Neural progenitor cell (in vitro differentiated cells): ENCODE data around the gene PAM. TPM values are rescaled to one million over a fixed set of nuclear protein-coding genes. Genes with fewer than 3 reads are reported as not detected.

Experiments used
- DNase-seq: peaks from one replicate; pipeline ENCODE4 v3.0.0-alpha.2; 2016; ENCODE audit warnings: low spot score
- H2AFZ ChIP-seq: fragments of 200-600 bp; sonication (generic); replicated peaks from 2 replicates; pipeline ENCODE4 v1.6.1; 2016; ENCODE audit warnings: antibody characterized with exemption
- H3F3A ChIP-seq: fragments of 200-600 bp; sonication (generic); 2 replicates; pipeline ENCODE4 v1.6.1; 2016; ENCODE audit warnings: antibody characterized with exemption, low read depth
- H3K27ac ChIP-seq: fragments of 200-600 bp; sonication (generic); 2 replicates; pipeline ENCODE4 v1.5.1; 2016; ENCODE audit warnings: mild to moderate bottlenecking
- H3K27me3 ChIP-seq: fragments of 200-600 bp; sonication (generic); 2 replicates; pipeline ENCODE4 v1.6.1; 2016; ENCODE audit warnings: mild to moderate bottlenecking, moderate library complexity
- H3K36me3 ChIP-seq: fragments of 200-600 bp; sonication (generic); 2 replicates; pipeline ENCODE4 v1.5.1; 2016
- H3K4me1 ChIP-seq: fragments of 200-600 bp; sonication (generic); 2 replicates; pipeline ENCODE4 v1.6.1; 2016; ENCODE audit warnings: mixed run types
- H3K4me2 ChIP-seq: fragments of 200-600 bp; sonication (generic); 2 replicates; pipeline ENCODE4 v1.6.1; 2016
- H3K4me3 ChIP-seq: fragments of 200-600 bp; sonication (generic); 2 replicates; pipeline ENCODE4 v1.5.1; 2016
- H3K79me2 ChIP-seq: fragments of 200-600 bp; sonication (generic); 2 replicates; pipeline ENCODE4 v1.6.1; 2016; ENCODE audit warnings: low read depth
- H3K9ac ChIP-seq: fragments of 200-600 bp; sonication (generic); 2 replicates; pipeline ENCODE4 v1.6.1; 2016
- H3K9me3 ChIP-seq: fragments of 200-600 bp; sonication (generic); 2 replicates; pipeline ENCODE4 v1.5.1; 2016; ENCODE audit warnings: low read depth
- H4K20me1 ChIP-seq: fragments of 200-600 bp; sonication (generic); 2 replicates; pipeline ENCODE4 v1.6.1; 2016; ENCODE audit warnings: low read depth
- H3K27ac Mint-ChIP-seq: 3 replicates; pipeline ENCODE4 v1.8.0; 2021; ENCODE audit warnings: mixed read lengths
- H3K27me3 Mint-ChIP-seq: 2 replicates; pipeline ENCODE4 v1.8.0; 2022; ENCODE audit warnings: low read depth, mild to moderate bottlenecking, inconsistent platforms, moderate library complexity, mixed read lengths; ENCODE audit not compliant: insufficient read depth
- H3K36me3 Mint-ChIP-seq: 3 replicates; pipeline ENCODE4 v1.8.0; 2021; ENCODE audit warnings: mixed read lengths
- H3K4me1 Mint-ChIP-seq: 3 replicates; pipeline ENCODE4 v1.8.0; 2021; ENCODE audit warnings: mixed read lengths
- H3K4me3 Mint-ChIP-seq: 3 replicates; pipeline ENCODE4 v1.8.0; 2021; ENCODE audit warnings: mild to moderate bottlenecking, moderate library complexity, mixed read lengths
- H3K9me3 Mint-ChIP-seq: 3 replicates; pipeline ENCODE4 v1.8.0; 2020; ENCODE audit warnings: mixed read lengths
- CTCF ChIP-seq: fragments of 200-600 bp; sonication (generic); IDR thresholded peaks from 2 replicates; pipeline ENCODE4 v1.5.1; 2017; ENCODE audit warnings: antibody characterized with exemption, mild to moderate bottlenecking
- EZH2 ChIP-seq: fragments of 200-600 bp; sonication (generic); IDR thresholded peaks from 2 replicates; pipeline ENCODE4 v1.6.1; 2017; ENCODE audit warnings: antibody characterized with exemption, mild to moderate bottlenecking, moderate library complexity
- EZH2phosphoT487 ChIP-seq: fragments of 200-600 bp; sonication (generic); IDR thresholded peaks from 2 replicates; pipeline ENCODE4 v1.6.1; 2017; ENCODE audit warnings: antibody characterized with exemption
- total RNA-seq: library from RNA; depleted of rRNA; stranded (reverse); fragments of >200 nt; gene quantifications from 2 replicates; pipeline ENCODE4 v1.2.3, GENCODE V29; 2015; ENCODE audit warnings: low replicate concordance

PAM gene
- total RNA-seq, 1 donor from 2014 or later, result 246 TPM

- Histone ChIP-seq H3K4me2 (no peak overlapping the region), H2AFZ (no peak overlapping the region), H3K27me3 (no peaks in the 10 kb centered on the region), H3K79me2 (no peaks in the 10 kb centered on the region), H3K36me3 (no peaks in the 10 kb centered on the region), H3K9me3 (no peaks in the 10 kb centered on the region), H3K27ac (no peak overlapping the region), H3K9ac (no peak overlapping the region), H3K4me1 (no peaks in the 10 kb centered on the region), H3F3A (no peaks in the 10 kb centered on the region), H3K4me3 (no peak overlapping the region), H4K20me1 (no peaks in the 10 kb centered on the region)
- Mint-ChIP-seq H3K36me3 (no peaks in the 10 kb centered on the region), H3K9me3 (peaks cover 13% of the 10 kb centered on the region), H3K27ac (no peak overlapping the region), H3K4me3 (no peak overlapping the region), H3K27me3 (peaks cover 2% of the 10 kb centered on the region), H3K4me1 (peaks cover 22% of the 10 kb centered on the region)
- no peak for TF ChIP-seq EZH2phosphoT487
- no peak for TF ChIP-seq EZH2
- no peak for DNase-seq
Measured at GRCh38 chr5:102731693-102732092, 23.4 kb upstream of the PAM start.

- no peak for TF ChIP-seq EZH2phosphoT487
- TF ChIP-seq CTCF, result no peak
- TF ChIP-seq EZH2, result no peak
- peaks cover 11% of the 10 kb centered on the region for H3K9me3 Mint-ChIP-seq
- DNase-seq, result no peak
- no peak overlapping the region for H3K4me3 ChIP-seq
- no peaks in the 10 kb centered on the region for H4K20me1 ChIP-seq
- H2AFZ ChIP-seq, result no peak overlapping the region
- no peaks in the 10 kb centered on the region for H3K36me3 ChIP-seq
- H3K4me2 ChIP-seq, result no peak overlapping the region
- H3K9me3 ChIP-seq, result no peaks in the 10 kb centered on the region
- no peaks in the 10 kb centered on the region for H3K27me3 Mint-ChIP-seq
- H3K9ac ChIP-seq, result no peak overlapping the region
- no peak overlapping the region for H3K4me3 Mint-ChIP-seq
- no peak overlapping the region for H3K27ac ChIP-seq
- no peaks in the 10 kb centered on the region for H3F3A ChIP-seq
- H3K36me3 Mint-ChIP-seq, result no peaks in the 10 kb centered on the region
- no peaks in the 10 kb centered on the region for H3K27me3 ChIP-seq
- H3K79me2 ChIP-seq, result no peaks in the 10 kb centered on the region
- H3K27ac Mint-ChIP-seq, result peak overlapping the region; percentile 22
- no peaks in the 10 kb centered on the region for H3K4me1 ChIP-seq
- H3K4me1 Mint-ChIP-seq, result peaks cover 22% of the 10 kb centered on the region
Measured at GRCh38 chr5:102733534-102733933, 21.6 kb upstream of the PAM start.

GRCh38 chr5:102737161-102737560, 17.9 kb upstream of the PAM start:
- Histone ChIP-seq H3K27me3 (no peaks in the 10 kb centered on the region), H4K20me1 (no peaks in the 10 kb centered on the region), H2AFZ (no peak overlapping the region), H3K36me3 (no peaks in the 10 kb centered on the region), H3K27ac (no peak overlapping the region), H3K9ac (no peak overlapping the region), H3F3A (no peaks in the 10 kb centered on the region), H3K9me3 (no peaks in the 10 kb centered on the region), H3K4me1 (peaks cover 6% of the 10 kb centered on the region), H3K4me2 (no peak overlapping the region), H3K4me3 (no peak overlapping the region), H3K79me2 (no peaks in the 10 kb centered on the region)
- H3K9me3 Mint-ChIP-seq, result peaks cover 4% of the 10 kb centered on the region
- no peak overlapping the region for H3K4me3 Mint-ChIP-seq
- peaks cover 1% of the 10 kb centered on the region for H3K36me3 Mint-ChIP-seq
- no peaks in the 10 kb centered on the region for H3K27me3 Mint-ChIP-seq
- H3K4me1 Mint-ChIP-seq, result peaks cover 36% of the 10 kb centered on the region
- no peak for DNase-seq
- H3K27ac Mint-ChIP-seq, result no peak overlapping the region
- TF ChIP-seq EZH2phosphoT487 (no peak), EZH2 (no peak)

- no peaks in the 10 kb centered on the region for H3K36me3 ChIP-seq
- Mint-ChIP-seq H3K4me3 (no peak overlapping the region), H3K27me3 (no peaks in the 10 kb centered on the region), H3K4me1 (peaks cover 41% of the 10 kb centered on the region), H3K27ac (no peak overlapping the region), H3K36me3 (peaks cover 1% of the 10 kb centered on the region), H3K9me3 (peaks cover 4% of the 10 kb centered on the region)
- no peaks in the 10 kb centered on the region for H3F3A ChIP-seq
- TF ChIP-seq CTCF (no peak), EZH2phosphoT487 (no peak), EZH2 (no peak)
- H4K20me1 ChIP-seq, result no peaks in the 10 kb centered on the region
- H3K27me3 ChIP-seq, result no peaks in the 10 kb centered on the region
- peaks cover 11% of the 10 kb centered on the region for H3K4me1 ChIP-seq
- H3K4me2 ChIP-seq, result no peak overlapping the region
- H3K27ac ChIP-seq, result no peak overlapping the region
- DNase-seq, result no peak
- H2AFZ ChIP-seq, result no peak overlapping the region
- H3K79me2 ChIP-seq, result no peaks in the 10 kb centered on the region
- H3K4me3 ChIP-seq, result no peak overlapping the region
- H3K9me3 ChIP-seq, result no peaks in the 10 kb centered on the region
- H3K9ac ChIP-seq, result no peak overlapping the region
Measured at GRCh38 chr5:102737805-102738469, 17.2 kb upstream of the PAM start.
